ENCODE results near the gene TMEM161A. TPM values are rescaled to one million over a fixed set of nuclear protein-coding genes. Genes with fewer than 3 reads are reported as not detected.

TMEM161A gene
- total and polyA plus RNA-seq, 2 donors (not counting 1 experiment from before 2014, with no cell fraction given) = 23.6 to 44.0 TPM

- TF ChIP-seq CTCF (IDR thresholded peaks at IDR 0.05) (no peak), EZH2 (IDR thresholded peaks at IDR 0.05; ENCODE audit: borderline replicate concordance, insufficient read depth, low read depth, low read length, poor library complexity, severe bottlenecking) (no peak)
- Histone ChIP-seq H3K27me3 (replicated peaks in 1 of 4; ENCODE audit: control extremely low read depth in 1 of 4, control insufficient read depth in 3 of 4, insufficient read depth in 4 of 4, low read length in 3 of 4) (no peaks in the 10 kb centered on the region), H3K9ac (ENCODE audit: low read length) (no peak overlapping the region), H3K79me2 (ENCODE audit: control insufficient read depth, insufficient read depth, low read length) (no peaks in the 10 kb centered on the region), H3K4me1 (ENCODE audit: control insufficient read depth in 2 of 2, insufficient read depth in 2 of 2, low read length in 2 of 2) (peaks cover 0 to 15% of the 10 kb centered on the region in 2 donors), H3K4me3 (ENCODE audit: control extremely low read depth in 1 of 5, extremely low read depth in 1 of 5, insufficient read depth in 1 of 5, low read depth in 2 of 5, low read length in 4 of 5) (no peak overlapping the region), H2AFZ (ENCODE audit: insufficient read depth, low read depth, low read length, poor library complexity, severe bottlenecking) (no peak overlapping the region), H4K20me1 (ENCODE audit: control insufficient read depth, insufficient read depth, low read length, poor library complexity, severe bottlenecking) (no peaks in the 10 kb centered on the region), H3K4me2 (replicated peaks; ENCODE audit: low read depth, low read length, poor library complexity, severe bottlenecking) (no peak overlapping the region), H3K27ac (ENCODE audit: low read length in 2 of 2) (no peak overlapping the region), H3K9me3 (ENCODE audit: control extremely low read depth in 1 of 3, control insufficient read depth in 2 of 3, insufficient read depth in 1 of 3, low read length in 2 of 3) (no peaks in the 10 kb centered on the region), H3K36me3 (replicated peaks in 1 of 2; ENCODE audit: control extremely low read depth in 1 of 2, control insufficient read depth in 1 of 2, extremely low read depth in 1 of 2, insufficient read depth in 2 of 2, low read length in 1 of 2) (peaks cover 0 to 20% of the 10 kb centered on the region in 2 experiments)
- no peak for DNase-seq
- Mint-ChIP-seq H3K4me3 (peak overlapping the region; percentile 34), H3K27ac (peak overlapping the region; percentile 50), H3K9me3 (ENCODE audit: insufficient read depth) (no peaks in the 10 kb centered on the region), H3K27me3 (no peaks in the 10 kb centered on the region), H3K4me1 (peaks cover 19% of the 10 kb centered on the region)
- ATAC-seq (ENCODE audit: low read depth) = no peak
- 87% methylated on average over 15 of the region's 15 CpGs for WGBS (ENCODE audit: insufficient coverage)
- CTCF ChIA-PET = interaction anchor here (1.3 kb wide), 1 partner anchor 57 kb away, joined by 3 read pairs; no protein-coding TSS in a partner anchor
- intact Hi-C loops (cut with micrococcal nuclease) = no loop called here
- POLR2A ChIA-PET = no interaction called here
Measured at GRCh38 chr19:19111136-19111835, 27.0 kb downstream of the TMEM161A start.

- Histone ChIP-seq H3K4me1 (ENCODE audit: control insufficient read depth in 2 of 2, insufficient read depth in 2 of 2, low read length in 2 of 2) (peaks cover 0 to 15% of the 10 kb centered on the region in 2 donors), H2AFZ (ENCODE audit: insufficient read depth, low read depth, low read length, poor library complexity, severe bottlenecking) (no peak overlapping the region), H3K9ac (ENCODE audit: low read length) (no peak overlapping the region), H3K27ac (ENCODE audit: low read length in 2 of 2) (no peak overlapping the region), H3K27me3 (replicated peaks in 1 of 4; ENCODE audit: control extremely low read depth in 1 of 4, control insufficient read depth in 3 of 4, insufficient read depth in 4 of 4, low read length in 3 of 4) (no peaks in the 10 kb centered on the region), H3K79me2 (ENCODE audit: control insufficient read depth, insufficient read depth, low read length) (no peaks in the 10 kb centered on the region), H3K4me3 (ENCODE audit: control extremely low read depth in 1 of 5, extremely low read depth in 1 of 5, insufficient read depth in 1 of 5, low read depth in 2 of 5, low read length in 4 of 5) (no peak overlapping the region), H3K36me3 (replicated peaks in 1 of 2; ENCODE audit: control extremely low read depth in 1 of 2, control insufficient read depth in 1 of 2, extremely low read depth in 1 of 2, insufficient read depth in 2 of 2, low read length in 1 of 2) (peaks cover 0 to 22% of the 10 kb centered on the region in 2 experiments), H3K4me2 (replicated peaks; ENCODE audit: low read depth, low read length, poor library complexity, severe bottlenecking) (peak overlapping the region; percentile 63), H3K9me3 (ENCODE audit: control extremely low read depth in 1 of 3, control insufficient read depth in 2 of 3, insufficient read depth in 1 of 3, low read length in 2 of 3) (no peaks in the 10 kb centered on the region), H4K20me1 (ENCODE audit: control insufficient read depth, insufficient read depth, low read length, poor library complexity, severe bottlenecking) (no peaks in the 10 kb centered on the region)
- Mint-ChIP-seq H3K4me1 (peaks cover 24% of the 10 kb centered on the region), H3K27me3 (no peaks in the 10 kb centered on the region), H3K4me3 (peak overlapping the region; percentile 34), H3K9me3 (ENCODE audit: insufficient read depth) (no peaks in the 10 kb centered on the region), H3K27ac (no peak overlapping the region)
- ChIA-PET POLR2A (no interaction called here), CTCF (interaction anchor here (1.3 to 1.4 kb wide), 2 partner anchors 55 to 56 kb away, joined by 3 read pairs; no protein-coding TSS in a partner anchor)
- DNase-seq (peak; percentile 53), ATAC-seq (ENCODE audit: low read depth) (peak; percentile 52)
- WGBS (ENCODE audit: insufficient coverage) = 34% methylated on average over 66 of the region's 66 CpGs
- no peak for TF ChIP-seq EZH2 (IDR thresholded peaks at IDR 0.05; ENCODE audit: borderline replicate concordance, insufficient read depth, low read depth, low read length, poor library complexity, severe bottlenecking)
- peak; percentile 47 for TF ChIP-seq CTCF (IDR thresholded peaks at IDR 0.05)
- intact Hi-C loops (cut with micrococcal nuclease) = loop anchor here (1.0 kb wide), 2 partner anchors 45 to 57 kb away; no protein-coding TSS in a partner anchor
Measured at GRCh38 chr19:19110410-19111135, 27.7 kb downstream of the TMEM161A start.
